Bronchial epithelial cell (primary cell): ENCODE measurements around the gene NOCT. TPM values are rescaled to one million over a fixed set of nuclear protein-coding genes. Genes with fewer than 3 reads are reported as not detected.
"Not testable (repeated sequence)": the region's sequence is repeated elsewhere in the genome, so short reads cannot be mapped to it uniquely, and the experiment has no call there.

ENCODE experiments used
- DNase-seq: peaks from one replicate; pipeline ENCODE4 v3.0.0-alpha.2; 2010; ENCODE audit warnings: low read depth
- FAIRE-seq: peaks from 2 replicates; lab custom pipeline; 2011; peaks lifted over from hg19 to GRCh38; lab: Jason Lieb, UNC
- H3K27me3 ChIP-seq: 2 replicates; pipeline ENCODE4 v1.5.1; 2011; ENCODE audit warnings: low read length; ENCODE audit not compliant: control insufficient read depth, insufficient read depth
- H3K36me3 ChIP-seq: 2 replicates; pipeline ENCODE4 v1.5.1; 2011; ENCODE audit warnings: low read length; ENCODE audit not compliant: control insufficient read depth, insufficient read depth
- H3K4me3 ChIP-seq: 2 replicates; pipeline ENCODE4 v1.5.1; 2011; ENCODE audit warnings: mild to moderate bottlenecking, low read depth, low read length, control low read depth
- total RNA-seq: library from RNA; depleted of rRNA; stranded (reverse); fragments of >200 nt; gene quantifications from 2 replicates; pipeline ENCODE4 v1.2.1, GENCODE V29; 2014
- TF ChIP-seq, protein P1 (sequence below): IDR thresholded peaks from 2 replicates; pipeline ENCODE4 v1.5.1; 2011; ENCODE audit warnings: mild to moderate bottlenecking, moderate library complexity, low read length, control low read depth, inconsistent platforms; ENCODE audit not compliant: insufficient read depth, severe bottlenecking

NOCT gene
- total RNA-seq, 1 donor from 2014 or later, result 8.4 TPM

DNA sequence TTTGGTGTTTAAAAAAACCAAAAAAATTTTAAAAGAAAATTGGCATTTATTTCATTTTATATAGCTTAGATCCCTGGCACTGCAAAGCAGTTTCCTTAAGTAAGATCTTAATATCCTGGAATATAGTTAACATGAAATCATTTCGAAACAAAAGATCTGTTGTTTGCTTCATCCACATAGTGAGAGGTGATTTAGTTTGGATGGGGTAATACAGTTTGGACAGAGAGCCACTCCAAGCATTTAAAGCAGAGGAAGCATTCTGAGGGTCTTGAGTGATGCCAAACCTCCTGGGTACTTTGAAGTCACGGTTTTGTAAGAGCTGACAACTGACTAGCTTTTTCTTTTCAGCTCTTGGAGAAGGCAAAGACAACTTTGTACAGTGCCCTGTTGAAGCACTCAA lies 28.7 kb downstream of the NOCT start:
- Histone ChIP-seq H3K36me3 (peaks cover 9% of the 10 kb centered on the region), H3K27me3 (no peaks in the 10 kb centered on the region), H3K4me3 (no peak overlapping the region)
- no peak for DNase-seq
- TF ChIP-seq, protein P1, sequence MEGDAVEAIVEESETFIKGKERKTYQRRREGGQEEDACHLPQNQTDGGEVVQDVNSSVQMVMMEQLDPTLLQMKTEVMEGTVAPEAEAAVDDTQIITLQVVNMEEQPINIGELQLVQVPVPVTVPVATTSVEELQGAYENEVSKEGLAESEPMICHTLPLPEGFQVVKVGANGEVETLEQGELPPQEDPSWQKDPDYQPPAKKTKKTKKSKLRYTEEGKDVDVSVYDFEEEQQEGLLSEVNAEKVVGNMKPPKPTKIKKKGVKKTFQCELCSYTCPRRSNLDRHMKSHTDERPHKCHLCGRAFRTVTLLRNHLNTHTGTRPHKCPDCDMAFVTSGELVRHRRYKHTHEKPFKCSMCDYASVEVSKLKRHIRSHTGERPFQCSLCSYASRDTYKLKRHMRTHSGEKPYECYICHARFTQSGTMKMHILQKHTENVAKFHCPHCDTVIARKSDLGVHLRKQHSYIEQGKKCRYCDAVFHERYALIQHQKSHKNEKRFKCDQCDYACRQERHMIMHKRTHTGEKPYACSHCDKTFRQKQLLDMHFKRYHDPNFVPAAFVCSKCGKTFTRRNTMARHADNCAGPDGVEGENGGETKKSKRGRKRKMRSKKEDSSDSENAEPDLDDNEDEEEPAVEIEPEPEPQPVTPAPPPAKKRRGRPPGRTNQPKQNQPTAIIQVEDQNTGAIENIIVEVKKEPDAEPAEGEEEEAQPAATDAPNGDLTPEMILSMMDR, result no peak
- no peak for FAIRE-seq

DNA sequence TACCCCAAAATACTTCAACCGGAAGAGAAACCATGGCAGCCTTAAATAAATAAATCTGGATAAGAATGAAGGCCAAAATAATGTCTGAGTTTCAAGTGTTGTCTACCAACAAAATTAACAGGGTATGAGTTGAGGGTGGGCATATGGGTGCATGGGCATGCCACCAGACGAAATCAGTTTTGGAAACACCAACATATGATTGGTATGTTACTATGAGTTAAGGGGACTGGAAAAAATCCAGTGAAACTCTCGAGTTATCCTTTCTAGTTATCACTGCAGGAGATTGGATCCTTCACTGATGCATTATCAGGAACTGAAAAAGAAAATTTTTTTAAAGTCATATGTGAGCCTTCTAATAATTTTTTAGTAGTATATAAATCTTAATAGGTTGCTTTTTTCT lies 32.4 kb downstream of the NOCT start:
- FAIRE-seq, result no peak
- Histone ChIP-seq H3K27me3 (no peaks in the 10 kb centered on the region), H3K4me3 (no peak overlapping the region), H3K36me3 (peaks cover 10% of the 10 kb centered on the region)
- DNase-seq, result no peak
- TF ChIP-seq, protein P1, result no peak

DNA sequence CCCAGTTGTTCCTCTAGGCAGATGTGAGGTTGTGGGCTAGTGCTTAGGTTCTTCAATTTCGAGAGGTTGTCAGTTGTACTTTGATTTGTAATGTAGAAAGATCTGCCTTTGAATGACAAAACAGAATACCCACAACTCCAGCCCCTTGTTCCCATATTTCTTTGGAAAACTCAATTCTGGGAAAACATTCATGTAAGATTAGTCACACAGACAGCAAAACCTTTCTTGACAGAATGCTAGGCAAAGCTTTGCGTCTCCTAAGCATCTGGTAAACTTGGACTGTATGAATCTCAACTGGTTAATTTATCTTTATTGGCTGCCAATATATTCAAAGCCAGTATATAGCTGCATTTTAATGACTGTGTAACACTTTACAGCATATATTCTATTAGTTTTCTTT lies 34.9 kb downstream of the NOCT start:
- Histone ChIP-seq H3K27me3 (no peaks in the 10 kb centered on the region), H3K4me3 (no peak overlapping the region), H3K36me3 (peaks cover 3% of the 10 kb centered on the region)
- FAIRE-seq, result no peak
- TF ChIP-seq, protein P1, result no peak
- no peak for DNase-seq

DNA sequence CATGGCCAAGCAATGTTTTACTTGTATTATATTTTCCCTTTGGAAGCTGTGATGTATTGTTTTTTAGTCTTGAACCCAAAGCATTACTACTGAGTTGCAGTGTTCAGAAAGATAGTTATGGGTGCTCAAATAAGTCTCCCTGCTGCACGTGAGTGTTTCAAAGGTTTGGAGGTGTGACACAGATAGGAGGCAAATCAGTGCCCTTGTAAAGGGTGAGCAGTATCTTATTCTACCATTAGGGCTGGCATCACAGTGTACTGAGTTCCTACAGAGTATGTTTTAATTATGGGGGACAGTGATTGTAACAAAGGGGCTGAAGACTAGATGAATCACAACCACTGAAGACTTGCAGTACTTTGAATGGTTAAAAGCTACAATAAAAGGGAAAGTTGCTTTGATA lies 38.3 kb downstream of the NOCT start:
- FAIRE-seq, result no peak

DNA sequence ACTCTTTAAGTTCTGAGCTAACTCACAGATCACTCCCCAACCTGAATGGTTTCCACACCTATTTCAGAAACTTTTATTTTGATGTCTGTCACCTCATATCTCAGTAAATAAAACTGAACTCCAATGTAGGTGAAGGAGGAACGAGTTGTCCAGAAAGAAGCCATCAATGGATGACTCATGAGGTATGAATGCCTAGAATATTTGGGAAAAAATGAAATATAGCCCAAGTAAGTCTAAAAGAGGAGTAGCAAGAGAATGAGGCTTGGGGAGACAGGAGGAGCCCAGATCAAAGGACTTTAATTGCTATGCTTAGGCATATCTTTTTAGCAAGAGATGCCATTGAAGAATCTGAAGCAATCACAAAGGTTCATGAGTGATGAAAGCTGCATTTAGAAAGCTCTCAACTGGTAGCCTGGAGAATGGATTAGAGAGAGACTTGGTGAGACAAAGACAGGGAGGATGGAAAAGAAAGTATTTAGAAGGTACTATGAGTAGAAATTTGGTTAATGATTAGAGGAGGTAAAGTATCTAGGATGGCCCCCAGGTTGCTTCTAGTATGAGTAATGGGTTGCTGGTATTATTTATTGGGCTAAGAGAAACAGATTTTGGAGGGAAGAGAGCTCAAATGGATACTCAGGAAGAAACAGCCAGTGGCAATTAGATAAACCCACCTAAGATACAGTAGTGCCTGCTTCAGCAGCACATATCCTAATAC lies 39.4 kb downstream of the NOCT start:
- TF ChIP-seq, protein P1, result no peak
- Histone ChIP-seq H3K36me3 (peaks cover 2% of the 10 kb centered on the region), H3K27me3 (no peaks in the 10 kb centered on the region), H3K4me3 (no peak overlapping the region)
- no peak for DNase-seq
- FAIRE-seq, result no peak

More for the DNA sequence above, 38.3 kb downstream of the NOCT start:
- DNase-seq, result no peak
- H3K36me3 ChIP-seq, result peaks cover 1% of the 10 kb centered on the region
- TF ChIP-seq, protein P1, result no peak
- no peaks in the 10 kb centered on the region for H3K27me3 ChIP-seq
- H3K4me3 ChIP-seq, result no peak overlapping the region

DNA sequence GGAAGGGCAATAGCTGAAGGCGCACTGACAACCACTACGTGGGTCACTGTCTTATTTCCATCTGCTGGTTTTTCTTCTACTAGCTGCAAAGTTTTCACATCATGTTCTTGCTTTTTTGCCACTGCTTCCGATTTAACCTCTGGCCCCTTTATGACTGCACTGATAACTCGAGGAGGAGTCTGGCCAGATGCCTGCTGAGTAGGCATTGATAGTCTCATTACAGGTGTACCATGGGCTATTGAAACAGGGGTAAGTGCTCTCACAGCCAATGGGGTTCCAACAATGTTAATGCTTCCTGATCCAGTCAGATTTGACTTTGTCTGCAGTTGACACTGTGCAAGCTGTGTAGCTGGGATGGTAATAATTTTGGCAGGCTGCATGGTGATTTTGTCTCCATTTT lies 43.4 kb downstream of the NOCT start:
- peak; percentile 47 for FAIRE-seq
- H3K4me3 ChIP-seq, H3K36me3 ChIP-seq: not testable (repeated sequence)

More for the DNA sequence above, 43.4 kb downstream of the NOCT start:
- H3K27me3 ChIP-seq, DNase-seq: not testable (repeated sequence)
